Nephron progenitor cell (in vitro differentiated cells): ENCODE measurements around the gene C10orf90.
A peak's percentile ranks its signal among the peaks of the same experiment; 100 is the strongest.

Source experiments
- DNase-seq: peaks from one replicate; pipeline ENCODE4 v3.0.0; 2021
- H3K27ac Mint-ChIP-seq: 2 replicates; pipeline ENCODE4 v1.8.0; 2021; ENCODE audit warnings: mild to moderate bottlenecking, moderate library complexity, mixed read lengths
- H3K27me3 Mint-ChIP-seq: 2 replicates; pipeline ENCODE4 v1.8.0; 2021; ENCODE audit warnings: mild to moderate bottlenecking, low read depth, mixed read lengths; ENCODE audit not compliant: poor library complexity
- H3K36me3 Mint-ChIP-seq: 2 replicates; pipeline ENCODE4 v1.8.0; 2021; ENCODE audit warnings: low read depth, mixed read lengths
- H3K4me1 Mint-ChIP-seq: 2 replicates; pipeline ENCODE4 v1.8.0; 2021; ENCODE audit warnings: mixed read lengths
- H3K4me3 Mint-ChIP-seq: 2 replicates; pipeline ENCODE4 v1.8.0; 2021; ENCODE audit warnings: mild to moderate bottlenecking, moderate library complexity, mixed read lengths
- H3K9me3 Mint-ChIP-seq: 2 replicates; pipeline ENCODE4 v1.8.0; 2021; ENCODE audit warnings: mild to moderate bottlenecking, moderate library complexity, mixed read lengths
- CTCF ChIP-seq: fragments of 200-600 bp; sonication (generic); IDR thresholded peaks from 2 replicates; pipeline ENCODE4 v1.5.0; 2021; ENCODE audit warnings: antibody characterized with exemption

C10orf90 gene

GRCh38 chr10:126544565-126544964, 125.9 kb downstream of the C10orf90 start:
- peaks cover 5% of the 10 kb centered on the region for H3K4me1 Mint-ChIP-seq
- TF ChIP-seq CTCF: no peak
- no peak overlapping the region for H3K4me3 Mint-ChIP-seq
- H3K9me3 Mint-ChIP-seq: no peaks in the 10 kb centered on the region
- H3K27ac Mint-ChIP-seq: no peak overlapping the region
- no peak for DNase-seq
- no peaks in the 10 kb centered on the region for H3K36me3 Mint-ChIP-seq
- H3K27me3 Mint-ChIP-seq: peaks cover 4% of the 10 kb centered on the region

- Mint-ChIP-seq H3K4me3 (no peak overlapping the region), H3K27ac (no peak overlapping the region), H3K9me3 (no peaks in the 10 kb centered on the region), H3K4me1 (no peaks in the 10 kb centered on the region), H3K27me3 (peaks cover 10% of the 10 kb centered on the region), H3K36me3 (no peaks in the 10 kb centered on the region)
- TF ChIP-seq CTCF: no peak
- no peak for DNase-seq
Observed at GRCh38 chr10:126538439-126539135, 131.9 kb downstream of the C10orf90 start.

GRCh38 chr10:126536656-126537055, 133.8 kb downstream of the C10orf90 start:
- Mint-ChIP-seq H3K36me3 (no peaks in the 10 kb centered on the region), H3K27me3 (peaks cover 16% of the 10 kb centered on the region)
- no peak for TF ChIP-seq CTCF

GRCh38 chr10:126536148-126536547, 134.3 kb downstream of the C10orf90 start:
- no peaks in the 10 kb centered on the region for H3K36me3 Mint-ChIP-seq
- peak; percentile 33 for DNase-seq
- no peaks in the 10 kb centered on the region for H3K9me3 Mint-ChIP-seq
- no peak overlapping the region for H3K4me3 Mint-ChIP-seq
- peaks cover 16% of the 10 kb centered on the region for H3K27me3 Mint-ChIP-seq
- H3K4me1 Mint-ChIP-seq: no peaks in the 10 kb centered on the region
- H3K27ac Mint-ChIP-seq: no peak overlapping the region
- TF ChIP-seq CTCF: no peak

More at GRCh38 chr10:126536656-126537055, 133.8 kb downstream of the C10orf90 start:
- no peak for DNase-seq
- no peaks in the 10 kb centered on the region for H3K9me3 Mint-ChIP-seq
- no peaks in the 10 kb centered on the region for H3K4me1 Mint-ChIP-seq
- H3K27ac Mint-ChIP-seq: no peak overlapping the region
- H3K4me3 Mint-ChIP-seq: no peak overlapping the region

GRCh38 chr10:126533644-126534043, 136.8 kb downstream of the C10orf90 start:
- H3K27ac Mint-ChIP-seq: no peak overlapping the region
- H3K4me3 Mint-ChIP-seq: no peak overlapping the region
- no peaks in the 10 kb centered on the region for H3K9me3 Mint-ChIP-seq
- H3K27me3 Mint-ChIP-seq: peaks cover 12% of the 10 kb centered on the region
- DNase-seq: no peak
- no peaks in the 10 kb centered on the region for H3K36me3 Mint-ChIP-seq
- no peak for TF ChIP-seq CTCF
- H3K4me1 Mint-ChIP-seq: no peaks in the 10 kb centered on the region

- H3K9me3 Mint-ChIP-seq: no peaks in the 10 kb centered on the region
- no peak for TF ChIP-seq CTCF
- no peaks in the 10 kb centered on the region for H3K36me3 Mint-ChIP-seq
- peaks cover 14% of the 10 kb centered on the region for H3K4me1 Mint-ChIP-seq
- no peak for DNase-seq
- H3K27ac Mint-ChIP-seq: no peak overlapping the region
- peaks cover 16% of the 10 kb centered on the region for H3K27me3 Mint-ChIP-seq
- no peak overlapping the region for H3K4me3 Mint-ChIP-seq
Observed at GRCh38 chr10:126528315-126528835, 142.1 kb downstream of the C10orf90 start.
